Mesenchymal stem cell (in vitro differentiated cells and primary cell): ENCODE data around the gene BSCL2.
A peak's percentile ranks its signal among the peaks of the same experiment; 100 is the strongest.

Experiments used
- DNase-seq: peaks from one replicate; pipeline ENCODE4 v3.0.0-alpha.2; 2013
- H2AFZ ChIP-seq: one replicate; pipeline ENCODE4 v1.6.1; 2013; ENCODE audit warnings: low read depth, mild to moderate bottlenecking, control low read depth, inconsistent platforms, low read length, moderate library complexity
- H2AK5ac ChIP-seq: 2 replicates; pipeline ENCODE4 v1.6.1; 2013; ENCODE audit warnings: low read length, moderate library complexity, mild to moderate bottlenecking, inconsistent platforms; ENCODE audit not compliant: severe bottlenecking
- H2BK120ac ChIP-seq: one replicate; pipeline ENCODE4 v1.6.1; 2013; ENCODE audit warnings: low read depth, mild to moderate bottlenecking, inconsistent platforms, low read length, moderate library complexity
- H2BK12ac ChIP-seq, 2 experiments: one replicate each; pipeline ENCODE4 v1.6.1; 2013; ENCODE audit warnings: inconsistent platforms in 2 of 2, low read length in 2 of 2, mild to moderate bottlenecking in 2 of 2, moderate library complexity in 2 of 2, control low read depth in 1 of 2
- H2BK15ac ChIP-seq: one replicate; pipeline ENCODE4 v1.6.1; 2013; ENCODE audit warnings: mild to moderate bottlenecking, low read depth, inconsistent platforms; ENCODE audit not compliant: poor library complexity, severe bottlenecking
- H2BK5ac ChIP-seq: 2 replicates; pipeline ENCODE4 v1.6.1; 2013; ENCODE audit warnings: low read depth, mild to moderate bottlenecking, low read length, control low read depth, inconsistent platforms; ENCODE audit not compliant: poor library complexity, severe bottlenecking
- H3K14ac ChIP-seq, 2 experiments: one replicate each; pipeline ENCODE4 v1.6.1; 2013; ENCODE audit warnings: inconsistent platforms in 2 of 2, low read length in 2 of 2, control low read depth in 1 of 2, mild to moderate bottlenecking in 1 of 2, moderate library complexity in 1 of 2
- H3K18ac ChIP-seq, 2 experiments: one replicate each; pipeline ENCODE4 v1.6.1; 2013; ENCODE audit warnings: inconsistent platforms in 2 of 2, low read length in 2 of 2, control low read depth in 1 of 2, low read depth in 1 of 2, mild to moderate bottlenecking in 1 of 2
- H3K23ac ChIP-seq, 2 experiments: one replicate each; pipeline ENCODE4 v1.6.1; 2013; ENCODE audit warnings: inconsistent platforms in 2 of 2, low read length in 2 of 2, mild to moderate bottlenecking in 2 of 2, moderate library complexity in 2 of 2, control low read depth in 1 of 2
- H3K27ac ChIP-seq: 2 replicates; pipeline ENCODE4 v1.5.1; 2013; ENCODE audit warnings: mild to moderate bottlenecking, moderate library complexity, low read length, control low read depth, inconsistent platforms; ENCODE audit not compliant: poor library complexity, severe bottlenecking
- H3K27me3 ChIP-seq, 2 experiments: 2 replicates each; pipeline versions ENCODE4 v1.6.1 to v1.7.0; 2013; ENCODE audit warnings: low read length in 2 of 2, mild to moderate bottlenecking in 2 of 2, moderate library complexity in 2 of 2, control low read depth in 1 of 2, inconsistent platforms in 1 of 2; ENCODE audit not compliant: control insufficient read depth in 1 of 2, insufficient read depth in 1 of 2
- H3K36me3 ChIP-seq, 2 experiments: 2 replicates each; pipeline versions ENCODE4 v1.6.1 to v1.7.0; 2013; ENCODE audit warnings: low read length in 2 of 2, control low read depth in 1 of 2, inconsistent platforms in 1 of 2, low read depth in 1 of 2, mild to moderate bottlenecking in 1 of 2; ENCODE audit not compliant: insufficient read depth in 2 of 2, control insufficient read depth in 1 of 2
- H3K4ac ChIP-seq, 2 experiments: one replicate each; pipeline ENCODE4 v1.6.1; 2013; ENCODE audit warnings: inconsistent platforms in 2 of 2, low read length in 2 of 2, mild to moderate bottlenecking in 2 of 2, moderate library complexity in 2 of 2, control low read depth in 1 of 2, low read depth in 1 of 2
- H3K4me1 ChIP-seq: 2 replicates; pipeline ENCODE4 v1.6.1; 2013; ENCODE audit warnings: low read depth, low read length, control low read depth; ENCODE audit not compliant: control insufficient read depth, insufficient read depth
- H3K4me2 ChIP-seq: 2 replicates; pipeline ENCODE4 v1.6.1; 2013; ENCODE audit warnings: low read length, mild to moderate bottlenecking, inconsistent platforms; ENCODE audit not compliant: poor library complexity, severe bottlenecking
- H3K4me3 ChIP-seq, 2 experiments: 2 replicates each; pipeline versions ENCODE4 v1.5.1 to v1.7.0; 2013; ENCODE audit warnings: low read length in 2 of 2, mild to moderate bottlenecking in 2 of 2, control low read depth in 1 of 2, low read depth in 1 of 2; ENCODE audit not compliant: insufficient read depth in 1 of 2
- H3K79me1 ChIP-seq: replicated peaks from 2 replicates; pipeline ENCODE4 v1.6.1; 2013; ENCODE audit warnings: mild to moderate bottlenecking, control low read depth, low read length, inconsistent platforms; ENCODE audit not compliant: poor library complexity, severe bottlenecking
- H3K9ac ChIP-seq: 2 replicates; pipeline ENCODE4 v1.7.0; 2013; ENCODE audit warnings: mild to moderate bottlenecking, low read length, moderate library complexity
- H3K9me3 ChIP-seq: 2 replicates; pipeline ENCODE4 v1.7.0; 2013; ENCODE audit warnings: mild to moderate bottlenecking, low read length; ENCODE audit not compliant: control insufficient read depth
- H4K8ac ChIP-seq: one replicate; pipeline ENCODE4 v1.6.1; 2013; ENCODE audit warnings: inconsistent platforms, mild to moderate bottlenecking, low read length, moderate library complexity
- H4K91ac ChIP-seq: one replicate; pipeline ENCODE4 v1.6.1; 2013; ENCODE audit warnings: mild to moderate bottlenecking, low read length, inconsistent platforms
- WGBS: methylation state at CpG from one replicate; pipeline ENCODE4 v1.1.7; 2013; ENCODE audit warnings: mixed read lengths; 5-methylcytosine and 5-hydroxymethylcytosine counted together

BSCL2 gene

GRCh38 chr11:62667460-62667859 lies 39.8 kb downstream of the BSCL2 start:
- H3K4me3 ChIP-seq = peak overlapping the region in 1 of 2 experiments; percentile 94
- H3K23ac ChIP-seq = no peak overlapping the region
- H2AFZ ChIP-seq = no peak overlapping the region
- H3K36me3 ChIP-seq = peaks cover 19 to 33% of the 10 kb centered on the region in 2 experiments
- no peak overlapping the region for H2BK12ac ChIP-seq
- 100% methylated on average over 1 of the region's 2 CpGs for WGBS
- H3K27ac ChIP-seq = no peak overlapping the region
- H2BK5ac ChIP-seq = no peak overlapping the region
- no peak overlapping the region for H4K8ac ChIP-seq
- H3K9me3 ChIP-seq = no peaks in the 10 kb centered on the region
- H4K91ac ChIP-seq = no peak overlapping the region
- H3K79me1 ChIP-seq = peaks cover 10% of the 10 kb centered on the region
- no peak overlapping the region for H3K18ac ChIP-seq
- no peak overlapping the region for H2BK120ac ChIP-seq
- no peak for DNase-seq
- H2AK5ac ChIP-seq = no peak overlapping the region
- no peak overlapping the region for H3K4ac ChIP-seq
- peaks cover 15% of the 10 kb centered on the region for H3K4me1 ChIP-seq
- H2BK15ac ChIP-seq = no peak overlapping the region
- H3K14ac ChIP-seq = no peak overlapping the region
- no peaks in the 10 kb centered on the region for H3K27me3 ChIP-seq
- H3K4me2 ChIP-seq = no peak overlapping the region
- H3K9ac ChIP-seq = peak overlapping the region; percentile 95

GRCh38 chr11:62666259-62666926 lies 40.8 kb downstream of the BSCL2 start:
- peak overlapping the region; percentile 91 for H3K27ac ChIP-seq
- H2AFZ ChIP-seq = no peak overlapping the region
- no peak overlapping the region for H3K23ac ChIP-seq
- peak overlapping the region; percentile 82 for H3K4me2 ChIP-seq
- H3K9ac ChIP-seq = peak overlapping the region; percentile 95
- H3K18ac ChIP-seq = peak overlapping the region; percentile 56 to 94
- H2BK15ac ChIP-seq = no peak overlapping the region
- H3K4me1 ChIP-seq = peaks cover 14% of the 10 kb centered on the region
- H2AK5ac ChIP-seq = peak overlapping the region; percentile 37
- H3K27me3 ChIP-seq = no peaks in the 10 kb centered on the region
- H3K36me3 ChIP-seq = peaks cover 23 to 40% of the 10 kb centered on the region in 2 experiments
- H2BK5ac ChIP-seq = no peak overlapping the region
- H3K9me3 ChIP-seq = no peaks in the 10 kb centered on the region
- peak overlapping the region; percentile 63 to 94 for H3K4me3 ChIP-seq
- H2BK120ac ChIP-seq = no peak overlapping the region
- no peak for DNase-seq
- no peak overlapping the region for H2BK12ac ChIP-seq
- peak overlapping the region; percentile 70 for H4K8ac ChIP-seq
- peaks cover 13% of the 10 kb centered on the region for H3K79me1 ChIP-seq
- H3K4ac ChIP-seq = peak overlapping the region in 1 of 2 experiments; percentile 49
- WGBS = 56% methylated on average over 13 of the region's 16 CpGs
- H3K14ac ChIP-seq = peak overlapping the region in 1 of 2 experiments; percentile 14
- H4K91ac ChIP-seq = peak overlapping the region; percentile 8

- no peak for DNase-seq
- H3K4me1 ChIP-seq = peaks cover 12% of the 10 kb centered on the region
- peaks cover 26 to 42% of the 10 kb centered on the region in 2 experiments for H3K36me3 ChIP-seq
- no peak overlapping the region for H2AFZ ChIP-seq
- peak overlapping the region; percentile 91 for H3K27ac ChIP-seq
- peak overlapping the region; percentile 95 for H3K9ac ChIP-seq
- peak overlapping the region; percentile 56 to 94 for H3K18ac ChIP-seq
- H2BK120ac ChIP-seq = peak overlapping the region; percentile 54
- H2AK5ac ChIP-seq = no peak overlapping the region
- H3K9me3 ChIP-seq = no peaks in the 10 kb centered on the region
- peak overlapping the region in 1 of 2 experiments; percentile 23 for H3K23ac ChIP-seq
- WGBS = 2% methylated on average over 39 of the region's 39 CpGs
- H3K14ac ChIP-seq = peak overlapping the region in 1 of 2 experiments; percentile 45
- H2BK5ac ChIP-seq = no peak overlapping the region
- H4K8ac ChIP-seq = peak overlapping the region; percentile 65
- H3K79me1 ChIP-seq = peaks cover 13% of the 10 kb centered on the region
- H2BK15ac ChIP-seq = no peak overlapping the region
- H3K4me2 ChIP-seq = peak overlapping the region; percentile 82
- no peaks in the 10 kb centered on the region for H3K27me3 ChIP-seq
- H3K4me3 ChIP-seq = peak overlapping the region; percentile 63 to 94
- peak overlapping the region; percentile 34 for H4K91ac ChIP-seq
- peak overlapping the region; percentile 35 to 37 for H3K4ac ChIP-seq
- H2BK12ac ChIP-seq = no peak overlapping the region
Observed at GRCh38 chr11:62665599-62666258, 41.5 kb downstream of the BSCL2 start.

- H3K23ac ChIP-seq = peak within 1 kb of the TSS in 1 of 2 experiments; percentile 89
- peak within 1 kb of the TSS; percentile 77 for H2AFZ ChIP-seq
- H4K8ac ChIP-seq = peak within 1 kb of the TSS; percentile 69
- peak within 1 kb of the TSS; percentile 81 to 94 for H3K4me3 ChIP-seq
- H2AK5ac ChIP-seq = no peak within 1 kb of the TSS
- H3K27ac ChIP-seq = peak within 1 kb of the TSS; percentile 97
- peak within 1 kb of the TSS; percentile 83 to 96 for H3K18ac ChIP-seq
- peak within 1 kb of the TSS; percentile 85 for H4K91ac ChIP-seq
- H2BK15ac ChIP-seq = peak within 1 kb of the TSS; percentile 94
- H3K36me3 ChIP-seq = peaks cover 26 to 42% of the 10 kb centered on the region in 2 experiments
- peak; percentile 95 for DNase-seq
- peaks cover 13% of the 10 kb centered on the region for H3K79me1 ChIP-seq
- H3K9ac ChIP-seq = peak within 1 kb of the TSS; percentile 95
- H3K4me2 ChIP-seq = peak within 1 kb of the TSS; percentile 82
- H2BK120ac ChIP-seq = peak within 1 kb of the TSS; percentile 54
- peaks cover 11% of the 10 kb centered on the region for H3K4me1 ChIP-seq
- H3K4ac ChIP-seq = peak within 1 kb of the TSS; percentile 35 to 65
- H2BK5ac ChIP-seq = peak within 1 kb of the TSS; percentile 77
- under 1% methylated on average over 43 of the region's 47 CpGs for WGBS
- no peaks in the 10 kb centered on the region for H3K9me3 ChIP-seq
- peak within 1 kb of the TSS in 1 of 2 experiments; percentile 68 for H3K14ac ChIP-seq
- no peaks in the 10 kb centered on the region for H3K27me3 ChIP-seq
- no peak within 1 kb of the TSS for H2BK12ac ChIP-seq
Observed at GRCh38 chr11:62665075-62665598, 42.1 kb downstream of the BSCL2 start, which contains the start of the genes C11orf98 and CSKMT. Gene C11orf98, minus strand, starts transcription at chr11:62665210. Its CDS starts 41 bp downstream, at chr11:62665169. Gene CSKMT, plus strand, starts transcription at chr11:62665312. Its CDS starts 568 bp downstream, at chr11:62665880.
